Mesothelial cell of epicardium (in vitro differentiated cells): ENCODE data around the gene NR6A1. TPM values are rescaled to one million over a fixed set of nuclear protein-coding genes. Genes with fewer than 3 reads are reported as not detected.
"Not testable (repeated sequence)": the region's sequence is repeated elsewhere in the genome, so short reads cannot be mapped to it uniquely, and the experiment has no call there.

Source experiments
- DNase-seq, 2 experiments: peaks; one replicate each; pipeline ENCODE4 v3.0.0; 2021; ENCODE audit warnings: low spot score in 2 of 2; ENCODE audit not compliant: unreplicated experiment in 2 of 2
- H3K27ac Mint-ChIP-seq: 2 replicates; pipeline ENCODE4 v1.8.0; 2021; ENCODE audit warnings: mixed read lengths
- H3K27me3 Mint-ChIP-seq: 2 replicates; pipeline ENCODE4 v1.8.0; 2021; ENCODE audit warnings: low read depth, mixed read lengths
- H3K36me3 Mint-ChIP-seq: 2 replicates; pipeline ENCODE4 v1.8.0; 2021; ENCODE audit warnings: mixed read lengths
- H3K4me1 Mint-ChIP-seq: 2 replicates; pipeline ENCODE4 v1.8.0; 2021; ENCODE audit warnings: mixed read lengths
- H3K4me3 Mint-ChIP-seq: 2 replicates; pipeline ENCODE4 v1.8.0; 2021; ENCODE audit warnings: mild to moderate bottlenecking, moderate library complexity, mixed read lengths
- H3K9me3 Mint-ChIP-seq: 2 replicates; pipeline ENCODE4 v1.8.0; 2021; ENCODE audit warnings: mixed read lengths
- CTCF ChIP-seq: fragments of 200-600 bp; sonication (generic); IDR thresholded peaks from one replicate; pipeline ENCODE4 v1.5.0; 2021; ENCODE audit warnings: antibody characterized with exemption; ENCODE audit not compliant: unreplicated experiment
- total RNA-seq: library from RNA; stranded (reverse); gene quantifications from 3 replicates; pipeline ENCODE4 v1.2.1, GENCODE V29; 2021

Gene NR6A1
- total RNA-seq, 1 donor from 2014 or later = 5.9 TPM

GRCh38 chr9:124741662-124742061 lies 29.4 kb downstream of the NR6A1 start:
- no peak for TF ChIP-seq CTCF
- Mint-ChIP-seq H3K27me3 (no peaks in the 10 kb centered on the region), H3K4me1 (peaks cover 6% of the 10 kb centered on the region), H3K4me3 (no peak overlapping the region), H3K27ac (no peak overlapping the region), H3K36me3 (peaks cover 10% of the 10 kb centered on the region), H3K9me3 (no peaks in the 10 kb centered on the region)
- no peak for DNase-seq

GRCh38 chr9:124741149-124741548 lies 30.0 kb downstream of the NR6A1 start:
- H3K36me3 Mint-ChIP-seq = peaks cover 10% of the 10 kb centered on the region
- peaks cover 6% of the 10 kb centered on the region for H3K4me1 Mint-ChIP-seq
- H3K4me3 Mint-ChIP-seq = no peak overlapping the region
- H3K9me3 Mint-ChIP-seq = no peaks in the 10 kb centered on the region
- H3K27ac Mint-ChIP-seq = no peak overlapping the region
- TF ChIP-seq CTCF = no peak
- no peaks in the 10 kb centered on the region for H3K27me3 Mint-ChIP-seq
- no peak for DNase-seq

- peaks cover 12% of the 10 kb centered on the region for H3K4me1 Mint-ChIP-seq
- no peaks in the 10 kb centered on the region for H3K27me3 Mint-ChIP-seq
- H3K4me3 Mint-ChIP-seq = no peak overlapping the region
- no peak for TF ChIP-seq CTCF
- H3K9me3 Mint-ChIP-seq = no peaks in the 10 kb centered on the region
- no peak overlapping the region for H3K27ac Mint-ChIP-seq
- DNase-seq = no peak
- H3K36me3 Mint-ChIP-seq = peaks cover 10% of the 10 kb centered on the region
Observed at GRCh38 chr9:124739360-124739759, 31.8 kb downstream of the NR6A1 start.

GRCh38 chr9:124738075-124738474 lies 33.0 kb downstream of the NR6A1 start:
- not testable (repeated sequence) for H3K4me3 Mint-ChIP-seq, DNase-seq, H3K27me3 Mint-ChIP-seq, H3K27ac Mint-ChIP-seq, H3K36me3 Mint-ChIP-seq, H3K9me3 Mint-ChIP-seq
- H3K4me1 Mint-ChIP-seq = peaks cover 14% of the 10 kb centered on the region

GRCh38 chr9:124735121-124735520 lies 36.0 kb downstream of the NR6A1 start:
- Mint-ChIP-seq H3K27ac (peak overlapping the region; percentile 68), H3K4me1 (peaks cover 12% of the 10 kb centered on the region), H3K27me3 (no peaks in the 10 kb centered on the region), H3K36me3 (peaks cover 25% of the 10 kb centered on the region), H3K9me3 (no peaks in the 10 kb centered on the region), H3K4me3 (no peak overlapping the region)
- no peak for DNase-seq
- no peak for TF ChIP-seq CTCF

- not testable (repeated sequence) for H3K27ac Mint-ChIP-seq, H3K4me3 Mint-ChIP-seq, H3K27me3 Mint-ChIP-seq, DNase-seq, H3K9me3 Mint-ChIP-seq
- Mint-ChIP-seq H3K4me1 (peaks cover 12% of the 10 kb centered on the region), H3K36me3 (peaks cover 23% of the 10 kb centered on the region)
Observed at GRCh38 chr9:124734741-124735083, 36.4 kb downstream of the NR6A1 start.
